Measurements from ENCODE around the gene MCFD2.

The MCFD2 gene

GRCh38 chr2:46915281-46915810, at the start of gene MCFD2:
Gene MCFD2 (minus strand): TSS chr2:46915806. CDS start chr2:46909171, 6,635 bp downstream.
- DNase-seq, result peak in 1 of 2 donors; percentile 61

- DNase-seq, result no peak
Measured at GRCh38 chr2:46964835-46965560, 49.4 kb upstream of the MCFD2 start.

- no peak for DNase-seq
Measured at GRCh38 chr2:46963941-46964673, 48.5 kb upstream of the MCFD2 start.

GRCh38 chr2:46963210-46963609, 47.6 kb upstream of the MCFD2 start:
- no peak for DNase-seq

DNA sequence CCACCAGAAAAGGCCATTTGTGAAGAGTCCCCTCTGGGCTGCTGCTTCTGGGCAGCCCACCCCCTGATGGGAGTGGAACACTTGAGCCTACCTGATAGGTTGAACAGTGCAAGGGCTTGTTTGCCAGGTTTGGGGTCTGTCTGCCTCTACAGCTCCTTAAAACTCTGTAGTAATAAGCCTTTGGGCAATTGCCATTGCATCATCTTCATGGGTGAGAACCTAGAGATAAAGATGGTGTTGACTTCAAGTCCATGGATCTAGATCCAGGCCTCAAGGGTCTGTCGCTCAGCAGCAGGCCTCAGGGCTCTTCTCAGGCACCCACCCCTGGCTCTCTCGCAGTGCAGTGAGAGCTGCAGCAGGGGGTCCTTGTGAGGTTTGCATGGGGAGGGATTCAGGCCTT, 47.1 kb upstream of the MCFD2 start:
- no peak for DNase-seq

DNA sequence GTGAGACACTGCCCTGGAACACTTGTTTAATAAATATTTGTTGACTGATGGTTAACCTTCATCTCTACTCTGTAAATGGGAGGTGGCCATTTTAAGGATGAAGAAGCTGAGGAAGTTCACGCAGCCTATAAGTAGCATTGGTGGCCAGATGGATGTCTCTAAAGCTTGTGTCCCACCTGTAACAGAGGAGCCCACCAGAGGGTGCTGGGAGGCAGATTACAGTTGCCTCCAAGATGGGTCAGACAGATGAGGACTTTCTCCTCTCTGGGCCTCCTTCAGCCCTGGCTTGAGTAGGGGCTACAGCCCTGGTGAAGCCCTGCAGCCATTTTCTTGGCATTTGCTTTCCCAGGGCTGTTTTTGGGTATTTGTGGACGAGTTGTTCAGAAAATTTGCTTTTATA, 45.0 kb upstream of the MCFD2 start:
- no peak for DNase-seq

DNA sequence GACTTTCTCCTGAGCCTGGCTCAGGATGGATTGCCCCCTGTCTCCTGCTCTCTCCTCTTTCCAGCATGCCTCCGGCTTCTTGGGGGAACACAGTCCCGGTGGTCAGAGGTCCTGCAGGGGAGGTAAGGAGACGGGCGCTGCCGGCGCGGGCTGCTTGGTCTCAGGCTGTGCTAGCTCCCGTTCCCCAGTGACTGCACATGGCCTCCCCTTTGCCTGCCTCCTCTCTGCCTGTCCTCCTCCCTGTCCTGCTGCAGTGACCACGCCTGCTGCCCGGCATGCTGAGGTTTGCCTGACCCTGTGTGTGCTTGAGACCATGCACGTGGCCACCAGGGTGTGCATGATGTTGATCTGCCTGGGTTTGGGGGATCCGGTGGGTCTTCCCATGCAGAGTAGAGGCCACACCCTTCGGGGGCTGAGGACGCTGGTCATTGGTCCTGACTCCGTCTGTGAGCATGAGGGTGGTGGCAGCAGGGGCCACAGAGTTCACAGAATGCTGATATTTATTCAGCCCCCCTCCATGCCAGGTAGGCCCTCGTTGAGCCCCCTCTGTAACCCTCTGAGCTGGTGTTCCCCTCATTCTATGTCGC, 42.9 kb upstream of the MCFD2 start:
- no peak for DNase-seq

GRCh38 chr2:46956981-46957531, 41.5 kb upstream of the MCFD2 start:
- DNase-seq, result no peak

GRCh38 chr2:46955764-46956163, 40.2 kb upstream of the MCFD2 start:
- DNase-seq, result no peak

DNA sequence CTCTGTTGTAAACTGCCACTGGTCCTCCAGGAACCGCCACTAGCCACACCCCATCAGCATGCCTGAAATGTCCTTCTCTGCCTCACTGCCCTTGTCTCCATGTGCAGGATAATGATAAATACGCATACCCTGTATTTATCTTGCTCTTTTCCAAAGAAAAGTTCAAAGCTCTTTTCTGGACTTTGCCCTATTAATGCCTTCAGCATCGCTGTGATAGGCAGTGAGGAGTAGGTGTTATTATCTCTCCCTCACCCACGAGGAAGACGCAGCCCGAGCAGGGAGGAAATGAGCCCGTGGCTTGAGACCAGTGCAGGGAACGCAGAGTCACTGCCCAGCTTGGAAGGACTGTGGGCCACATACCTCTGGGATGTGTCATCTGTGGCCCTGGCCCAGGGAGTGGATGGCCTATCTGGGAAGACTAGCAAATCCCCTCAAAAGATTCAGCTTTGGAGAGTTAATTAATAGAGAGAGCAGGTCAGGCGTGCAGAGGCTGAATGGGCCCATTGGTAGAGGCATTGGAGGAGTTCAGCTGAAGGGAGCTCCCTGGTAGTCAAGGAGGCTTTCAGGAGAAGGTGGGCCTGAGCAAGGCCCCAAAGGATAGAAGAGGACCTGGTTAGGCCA, 39.5 kb upstream of the MCFD2 start:
- no peak for DNase-seq

GRCh38 chr2:46952171-46952570, 36.6 kb upstream of the MCFD2 start:
- DNase-seq, result no peak

- DNase-seq, result no peak
Measured at GRCh38 chr2:46951290-46952064, 35.9 kb upstream of the MCFD2 start.

GRCh38 chr2:46950314-46950713, 34.7 kb upstream of the MCFD2 start:
- DNase-seq, result no peak

- no peak for DNase-seq
Measured at GRCh38 chr2:46947841-46948240, 32.2 kb upstream of the MCFD2 start.

- no peak for DNase-seq
Measured at GRCh38 chr2:46945671-46946070, 30.1 kb upstream of the MCFD2 start.

- no peak for DNase-seq
Measured at GRCh38 chr2:46943881-46944798, 28.5 kb upstream of the MCFD2 start.

- no peak for DNase-seq
Measured at GRCh38 chr2:46942891-46943626, 27.5 kb upstream of the MCFD2 start.

DNA sequence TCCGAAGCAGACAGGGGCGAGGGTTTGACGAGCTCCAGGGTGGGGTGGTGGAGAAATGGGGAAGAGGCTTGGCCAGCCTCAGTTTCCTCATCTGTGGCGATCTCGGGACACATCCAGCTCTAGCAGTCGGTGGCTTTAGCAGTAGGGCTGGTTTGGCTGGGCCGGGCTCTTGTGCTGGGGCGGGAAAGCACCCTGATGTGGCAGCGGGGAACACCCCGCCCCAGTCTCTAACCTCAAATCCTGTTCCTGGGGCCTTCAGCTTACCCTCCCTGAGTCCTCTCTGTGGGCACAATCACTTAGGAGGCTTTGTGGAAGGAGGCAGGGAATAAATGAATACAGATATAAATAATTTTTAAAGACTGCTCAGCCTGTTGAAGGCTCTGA, 26.5 kb upstream of the MCFD2 start:
- no peak for DNase-seq

- DNase-seq, result no peak
Measured at GRCh38 chr2:46939626-46940359, 24.2 kb upstream of the MCFD2 start.

DNA sequence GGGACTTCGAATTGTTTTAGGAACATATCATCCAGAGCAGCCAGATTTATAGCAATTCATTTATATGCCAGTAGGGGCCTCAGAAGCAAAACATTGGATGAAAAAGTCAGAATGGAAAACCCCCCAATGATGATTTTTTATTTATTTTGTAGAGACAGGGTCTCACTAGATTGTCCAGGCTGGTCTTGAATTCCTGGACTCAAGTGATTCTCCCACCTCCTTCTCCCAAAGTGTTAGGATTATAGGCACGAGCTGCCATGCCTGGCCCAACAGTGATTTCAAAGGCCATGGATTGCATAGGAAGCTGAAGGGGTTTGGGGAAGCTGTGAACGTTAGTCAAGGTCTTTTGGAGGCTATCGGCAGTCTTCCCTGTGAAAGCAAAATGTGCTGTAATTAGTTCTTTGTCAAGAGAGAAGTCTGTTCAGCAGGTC, 21.9 kb upstream of the MCFD2 start:
- no peak for DNase-seq

Measured in hippocampal formation (tissue), 2 donors.